HepG2 (cell line): ENCODE results near the gene ATRN. TPM values are rescaled to one million over a fixed set of nuclear protein-coding genes. Genes with fewer than 3 reads are reported as not detected.

Experiments used
- ATM ChIP-seq: fragments of 450-650 bp; IDR thresholded peaks from 2 replicates; pipeline ENCODE4 v1.7.1; 2017; ENCODE audit warnings: mild to moderate bottlenecking, borderline replicate concordance
- BCLAF1 ChIP-seq: fragments of 450-650 bp; IDR thresholded peaks from 2 replicates; pipeline ENCODE4 v1.6.1; 2017; ENCODE audit warnings: mild to moderate bottlenecking
- CBX5 ChIP-seq: sonication (generic); formaldehyde crosslinking; IDR thresholded peaks from 2 replicates; pipeline ENCODE4 v1.4.0; 2020; ENCODE audit warnings: missing genetic modification reagents, borderline replicate concordance
- CREBL2 ChIP-seq: sonication (generic); formaldehyde crosslinking; IDR thresholded peaks from 2 replicates; pipeline ENCODE4 v1.8.1; 2023; ENCODE audit warnings: missing genetic modification reagents, mild to moderate bottlenecking, borderline replicate concordance
- CREM ChIP-seq, 2 experiments: sonication (generic) in 1 of 2; formaldehyde crosslinking in 1 of 2; IDR thresholded peaks; 2 replicates each; pipeline versions ENCODE4 v1.4.0 to v1.6.1; 2016 to 2020; ENCODE audit warnings: antibody characterized with exemption in 1 of 2, mild to moderate bottlenecking in 1 of 2, missing genetic modification reagents in 1 of 2
- ERF ChIP-seq: IDR thresholded peaks from 2 replicates; pipeline ENCODE4 v1.6.1; 2018; ENCODE audit warnings: missing biosample characterization, missing genetic modification reagents
- MAX ChIP-seq: IDR thresholded peaks from 2 replicates; pipeline ENCODE4 v1.6.1; 2012; ENCODE audit warnings: inconsistent platforms
- MED1 ChIP-seq: sonication (generic); formaldehyde crosslinking; IDR thresholded peaks from 2 replicates; pipeline ENCODE4 v1.4.0; 2020; ENCODE audit warnings: missing genetic modification reagents
- MTA1 ChIP-seq: sonication (generic); formaldehyde crosslinking; IDR thresholded peaks from 2 replicates; pipeline ENCODE4 v1.4.0; 2020; ENCODE audit warnings: missing genetic modification reagents, mild to moderate bottlenecking, borderline replicate concordance
- MYNN ChIP-seq: sonication (generic); formaldehyde crosslinking; IDR thresholded peaks from 2 replicates; pipeline ENCODE4 v1.4.0; 2020; ENCODE audit warnings: mild to moderate bottlenecking, low read depth, missing genetic modification reagents
- NFYC ChIP-seq: IDR thresholded peaks from 2 replicates; pipeline ENCODE4 v1.6.1; 2016; ENCODE audit warnings: missing genetic modification reagents, missing compliant biosample characterization
- RFXANK ChIP-seq: IDR thresholded peaks from 2 replicates; pipeline ENCODE4 v1.6.1; 2016
- SOX6 ChIP-seq, 2 experiments: fragments of 450-650 bp in 1 of 2; sonication (generic) in 1 of 2; formaldehyde crosslinking in 1 of 2; IDR thresholded peaks; 2 replicates each; pipeline versions ENCODE4 v1.4.0 to v1.6.1; 2017 to 2020; ENCODE audit warnings: antibody characterized with exemption in 1 of 2, mild to moderate bottlenecking in 1 of 2, missing genetic modification reagents in 1 of 2
- SP140L ChIP-seq: sonication (generic); formaldehyde crosslinking; IDR thresholded peaks from 2 replicates; pipeline ENCODE4 v1.4.0; 2020; ENCODE audit warnings: missing genetic modification reagents, borderline replicate concordance
- SRSF9 ChIP-seq: fragments of 200-400 bp; formaldehyde crosslinking; IDR thresholded peaks from 2 replicates; pipeline ENCODE4 v1.6.1; 2018; ENCODE audit warnings: borderline replicate concordance, mild to moderate bottlenecking, low read depth, low read length; ENCODE audit not compliant: insufficient read depth, poor library complexity, severe bottlenecking
- STAG1 ChIP-seq: sonication (generic); formaldehyde crosslinking; IDR thresholded peaks from 2 replicates; pipeline ENCODE4 v1.4.0; 2020; ENCODE audit warnings: missing genetic modification reagents
- ZBTB3 ChIP-seq: sonication (generic); formaldehyde crosslinking; IDR thresholded peaks from 2 replicates; pipeline ENCODE4 v1.4.0; 2020; ENCODE audit warnings: low read depth, mild to moderate bottlenecking, moderate library complexity, missing genetic modification reagents, borderline replicate concordance
- ZBTB43 ChIP-seq: sonication (generic); formaldehyde crosslinking; conservative IDR thresholded peaks from 2 replicates; pipeline ENCODE4 v1.4.0; 2020; ENCODE audit warnings: missing genetic modification reagents
- ZNF414 ChIP-seq: sonication (generic); formaldehyde crosslinking; IDR thresholded peaks from 2 replicates; pipeline ENCODE4 v1.5.0; 2020; ENCODE audit warnings: missing genetic modification reagents
- ZNF468 ChIP-seq: sonication (generic); formaldehyde crosslinking; IDR thresholded peaks from 2 replicates; pipeline ENCODE4 v1.8.0; 2022; ENCODE audit warnings: mild to moderate bottlenecking, moderate library complexity, missing genetic modification reagents
- ZNF629 ChIP-seq: sonication (generic); formaldehyde crosslinking; conservative IDR thresholded peaks from 2 replicates; pipeline ENCODE4 v1.5.0; 2020; ENCODE audit warnings: missing genetic modification reagents
- ZNF740 ChIP-seq: sonication (generic); formaldehyde crosslinking; IDR thresholded peaks from 2 replicates; pipeline ENCODE4 v1.4.0; 2020; ENCODE audit warnings: missing genetic modification reagents
- polyA plus RNA-seq, 8 experiments: library from polyadenylated mRNA; depleted of rRNA in 3 of 8; stranded (reverse) in 7 of 8; unstranded in 1 of 8; fragments of >200 nt; fragmentation: Illumina TruSeq in 4 of 8; extraction: Trizol in 4 of 8; gene quantifications; 2 replicates each; pipeline versions ENCODE4 v1.2.1 to v1.2.3, GENCODE V29; 2011 to 2016; ENCODE audit warnings: low read depth in 4 of 8, missing spikeins in 1 of 8, mixed read lengths in 1 of 8; ENCODE audit not compliant: insufficient read depth in 1 of 8
- total RNA-seq, 5 experiments: library from RNA; depleted of rRNA; stranded (reverse); fragments of >200 nt; fragmentation: Illumina TruSeq; extraction: Trizol; gene quantifications; 2 replicates each; pipeline ENCODE4 v1.2.3, GENCODE V29; 2016; ENCODE audit warnings: low read depth in 1 of 5

ATRN gene
- total and polyA plus RNA-seq, 2 of the 13 experiments (the other 11 are each of a cell fraction or from before 2014, with no cell fraction given), result 44.2 to 81.1 TPM

GRCh38 chr20:3470627-3471396, at the start of gene ATRN (continued):
- peak; percentile 92 for TF ChIP-seq MED1 (CRISPR knock-in tag)
- TF ChIP-seq SP140L, result peak; percentile 92; the same call in 1 of the 2 replicates
- peak; percentile 48; the same call in 1 of the 2 replicates for TF ChIP-seq ZNF414 (CRISPR knock-in tag)
- TF ChIP-seq ZNF629 (CRISPR knock-in tag), result peak; percentile 37
- TF ChIP-seq SOX6 (IDR thresholded peaks at IDR 0.05), result no peak
- TF ChIP-seq SOX6 (CRISPR knock-in tag; IDR thresholded peaks at IDR 0.05), result peak; percentile 76
- TF ChIP-seq STAG1 (CRISPR knock-in tag), result peak; percentile 28; the same call in 1 of the 2 replicates
- peak; percentile 67; the same call in 1 of the 2 replicates for TF ChIP-seq CBX5 (CRISPR knock-in tag)
- peak; percentile 45; the same call in 1 of the 2 replicates for TF ChIP-seq CREM (IDR thresholded peaks at IDR 0.05)
- no peak for TF ChIP-seq CREM (CRISPR knock-in tag; IDR thresholded peaks at IDR 0.05)
- TF ChIP-seq ATM, result no peak
- TF ChIP-seq MTA1, result peak; percentile 89; the same call in 1 of the 2 replicates
- TF ChIP-seq RFXANK (CRISPR knock-in tag), result peak; percentile 89; the same call in 1 of the 2 replicates
- TF ChIP-seq BCLAF1, result no peak
- TF ChIP-seq ZNF468 (CRISPR knock-in tag), result no peak; the same call in 1 of the 2 replicates
- TF ChIP-seq MYNN (CRISPR knock-in tag), result no peak; the same call in 1 of the 2 replicates
- TF ChIP-seq SRSF9, result no peak
- no peak; the same call in 1 of the 2 replicates for TF ChIP-seq CREBL2 (CRISPR knock-in tag)
- peak; percentile 90 for TF ChIP-seq ZBTB3 (CRISPR knock-in tag)
- TF ChIP-seq ZBTB43 (CRISPR knock-in tag), result peak; percentile 82
- TF ChIP-seq ERF (CRISPR knock-in tag), result peak; percentile 98; the same call in 1 of the 2 replicates
- TF ChIP-seq ZNF740, result peak; percentile 62; the same call in 1 of the 2 replicates
- peak; percentile 39 for TF ChIP-seq NFYC (CRISPR knock-in tag)
- TF ChIP-seq MAX, result peak; percentile 97
